CD14-positive monocyte (primary cell): Measurements from ENCODE around the gene CCNK. TPM values are rescaled to one million over a fixed set of nuclear protein-coding genes. Genes with fewer than 3 reads are reported as not detected.

Experiments
- DNase-seq, 3 donors: peaks; one replicate each; pipeline ENCODE4 v3.0.0-alpha.2; 2011 to 2022
- H2AFZ ChIP-seq: 2 replicates; pipeline ENCODE4 v1.6.0; 2012; ENCODE audit warnings: mild to moderate bottlenecking, low read depth, low read length, inconsistent platforms; ENCODE audit not compliant: insufficient read depth, poor library complexity, severe bottlenecking
- H3K27ac ChIP-seq, 2 donors: 1 replicate in 1 of 2; 2 replicates in 1 of 2; pipeline ENCODE4 v1.5.1; 2012 to 2013; ENCODE audit warnings: low read length in 2 of 2, control low read depth in 1 of 2, inconsistent platforms in 1 of 2, low read depth in 1 of 2, mild to moderate bottlenecking in 1 of 2
- H3K27me3 ChIP-seq, 2 donors: one replicate each; pipeline versions ENCODE4 v1.6.0 to v1.6.1; 2011 to 2013; ENCODE audit warnings: low read length in 2 of 2; ENCODE audit not compliant: control insufficient read depth in 2 of 2, insufficient read depth in 2 of 2
- H3K36me3 ChIP-seq, 2 donors: replicated peaks in 1 of 2; 1 replicate in 1 of 2; 2 replicates in 1 of 2; pipeline versions ENCODE4 v1.5.1 to v1.6.1; 2012 to 2013; ENCODE audit warnings: low read length in 2 of 2, control low read depth in 1 of 2, inconsistent platforms in 1 of 2, mild to moderate bottlenecking in 1 of 2; ENCODE audit not compliant: insufficient read depth in 2 of 2, control insufficient read depth in 1 of 2
- H3K4me1 ChIP-seq, 2 donors: 1 replicate in 1 of 2; 2 replicates in 1 of 2; pipeline versions ENCODE4 v1.5.1 to v1.6.1; 2012 to 2013; ENCODE audit warnings: low read length in 2 of 2, control low read depth in 1 of 2, inconsistent platforms in 1 of 2, mild to moderate bottlenecking in 1 of 2, moderate library complexity in 1 of 2; ENCODE audit not compliant: insufficient read depth in 2 of 2, control insufficient read depth in 1 of 2
- H3K4me2 ChIP-seq: replicated peaks from 2 replicates; pipeline ENCODE3; 2012; ENCODE audit warnings: low read length, moderate library complexity, mild to moderate bottlenecking; ENCODE audit not compliant: poor library complexity, severe bottlenecking; ENCODE audit errors: extremely low read depth
- H3K4me3 ChIP-seq, 3 experiments: fragments of 200-600 bp in 1 of 3; sonication (generic) in 1 of 3; replicated peaks in 1 of 3; 1 replicate in 2 of 3; 2 replicates in 1 of 3; pipeline ENCODE4 v1.5.1; 2011 to 2013; ENCODE audit warnings: low read length in 3 of 3, mild to moderate bottlenecking in 3 of 3, control low read depth in 2 of 3, low read depth in 2 of 3, inconsistent platforms in 1 of 3, moderate library complexity in 1 of 3
- H3K79me2 ChIP-seq: 2 replicates; pipeline ENCODE4 v1.6.0; 2012; ENCODE audit warnings: mild to moderate bottlenecking, control low read depth, inconsistent platforms, low read length, moderate library complexity; ENCODE audit not compliant: insufficient read depth
- H3K9ac ChIP-seq: 2 replicates; pipeline ENCODE4 v1.6.0; 2017; ENCODE audit warnings: low read length, mild to moderate bottlenecking; ENCODE audit not compliant: insufficient read depth, poor library complexity, severe bottlenecking
- H3K9me3 ChIP-seq, 2 donors: replicated peaks in 1 of 2; 1 replicate in 1 of 2; 2 replicates in 1 of 2; pipeline versions ENCODE4 v1.5.1 to v1.6.1; 2012 to 2013; ENCODE audit warnings: low read length in 2 of 2, control low read depth in 1 of 2; ENCODE audit not compliant: control insufficient read depth in 1 of 2, insufficient read depth in 1 of 2
- H4K20me1 ChIP-seq: 2 replicates; pipeline ENCODE4 v1.6.0; 2012; ENCODE audit warnings: mild to moderate bottlenecking, low read length, control low read depth, moderate library complexity; ENCODE audit not compliant: insufficient read depth
- H3K27ac Mint-ChIP-seq, 7 donors: one replicate each; pipeline ENCODE4 v1.8.0; 2020; ENCODE audit warnings: mild to moderate bottlenecking in 7 of 7, mixed read lengths in 7 of 7, moderate library complexity in 6 of 7, inconsistent platforms in 2 of 7
- H3K27me3 Mint-ChIP-seq, 3 donors: one replicate each; pipeline ENCODE4 v1.8.0; 2021 to 2022; ENCODE audit warnings: low read depth in 3 of 3, mild to moderate bottlenecking in 3 of 3, mixed read lengths in 3 of 3, moderate library complexity in 3 of 3, inconsistent platforms in 1 of 3
- H3K36me3 Mint-ChIP-seq, 2 donors: one replicate each; pipeline ENCODE4 v1.8.0; 2020; ENCODE audit warnings: mixed read lengths in 2 of 2, inconsistent platforms in 1 of 2, mild to moderate bottlenecking in 1 of 2
- H3K4me1 Mint-ChIP-seq: one replicate; pipeline ENCODE4 v1.8.0; 2020; ENCODE audit warnings: mild to moderate bottlenecking, mixed read lengths
- H3K4me3 Mint-ChIP-seq, 2 donors: one replicate each; pipeline ENCODE4 v1.8.0; 2020; ENCODE audit warnings: mild to moderate bottlenecking in 2 of 2, mixed read lengths in 2 of 2, moderate library complexity in 1 of 2
- H3K9me3 Mint-ChIP-seq, 7 donors: one replicate each; pipeline ENCODE4 v1.8.0; 2020 to 2022; ENCODE audit warnings: mixed read lengths in 7 of 7, mild to moderate bottlenecking in 6 of 7, moderate library complexity in 6 of 7, inconsistent platforms in 2 of 7
- CTCF ChIP-seq: fragments of 200-600 bp; IDR thresholded peaks from one replicate; pipeline ENCODE4 v1.8.0; 2022; ENCODE audit warnings: antibody characterized with exemption, mild to moderate bottlenecking
- WGBS: methylation state at CpG from one replicate; pipeline ENCODE4 v1.1.5; 2013; ENCODE audit warnings: missing lambda C conversion rate; ENCODE audit not compliant: insufficient coverage; 5-methylcytosine and 5-hydroxymethylcytosine counted together
- intact Hi-C, 2 donors: fragments of 100-400 bp; cut with micrococcal nuclease; formaldehyde crosslinking; loops; one replicate each; pipeline versions ENCODE4 v1.15.0 to v1.15.1; 2023
- polyA plus RNA-seq, 3 donors: library from polyadenylated mRNA; depleted of rRNA in 1 of 3; unstranded in 2 of 3; stranded (reverse) in 1 of 3; fragments of 300-500 nt in 2 of 3; fragments of >200 nt in 1 of 3; fragmentation: Illumina TruSeq in 2 of 3; gene quantifications; 1 replicate in 2 of 3; 2 replicates in 1 of 3; pipeline ENCODE4 v1.2.3, GENCODE V29; 2012 to 2021

Gene CCNK
- polyA plus RNA-seq, 3 donors: 7.7 to 21.5 (median 14.7) TPM

- intact Hi-C loops: loop anchor here in 1 of 2 donors (5.0 kb wide), 1 partner anchor 111 kb away; no protein-coding TSS in a partner anchor
Observed at GRCh38 chr14:99516156-99516870, 35.1 kb downstream of the CCNK start.

More at GRCh38 chr14:99516156-99516870, 35.1 kb downstream of the CCNK start:
- Histone ChIP-seq H4K20me1 (peaks cover 3% of the 10 kb centered on the region), H3K9ac (no peak overlapping the region), H3K9me3 (no peaks in the 10 kb centered on the region), H3K4me2 (no peak overlapping the region), H3K27me3 (no peaks in the 10 kb centered on the region), H3K4me1 (no peaks in the 10 kb centered on the region), H3K36me3 (peaks cover 15 to 17% of the 10 kb centered on the region in 2 donors), H3K27ac (no peak overlapping the region), H3K79me2 (no peaks in the 10 kb centered on the region), H3K4me3 (no peak overlapping the region), H2AFZ (no peak overlapping the region)
- peaks cover 0 to 9% (median 5%) of the 10 kb centered on the region in 3 donors for H3K27me3 Mint-ChIP-seq
- H3K4me1 Mint-ChIP-seq: peaks cover 2% of the 10 kb centered on the region
- peaks cover 5 to 18% of the 10 kb centered on the region in 2 donors for H3K36me3 Mint-ChIP-seq
- no peaks in the 10 kb centered on the region for H3K9me3 Mint-ChIP-seq
- no peak for TF ChIP-seq CTCF
- H3K4me3 Mint-ChIP-seq: no peak overlapping the region
- DNase-seq: peak in 1 of 3 donors; percentile 5
- WGBS: 88% methylated on average over 21 of the region's 24 CpGs
- H3K27ac Mint-ChIP-seq: peak overlapping the region in 1 of 7 donors; percentile 36
